Activated naive CD8-positive, alpha-beta T cell treated with anti-CD3 and anti-CD28 coated beads for 36 hours (primary cell): ENCODE data around the gene FAM193A. TPM values are rescaled to one million over a fixed set of nuclear protein-coding genes. Genes with fewer than 3 reads are reported as not detected.

Experiments
- DNase-seq: peaks from one replicate; pipeline ENCODE4 v3.0.0; 2021
- H3K27ac Mint-ChIP-seq: one replicate; pipeline ENCODE4 v1.8.0; 2022; ENCODE audit warnings: mild to moderate bottlenecking, moderate library complexity, mixed read lengths
- H3K27me3 Mint-ChIP-seq: one replicate; pipeline ENCODE4 v1.8.0; 2022; ENCODE audit warnings: mild to moderate bottlenecking, mixed read lengths
- H3K36me3 Mint-ChIP-seq: one replicate; pipeline ENCODE4 v1.8.0; 2021; ENCODE audit warnings: mild to moderate bottlenecking, mixed read lengths
- H3K4me1 Mint-ChIP-seq: one replicate; pipeline ENCODE4 v1.8.0; 2021; ENCODE audit warnings: mixed read lengths
- H3K4me3 Mint-ChIP-seq: one replicate; pipeline ENCODE4 v1.8.0; 2022; ENCODE audit warnings: mild to moderate bottlenecking, moderate library complexity, mixed read lengths
- H3K9me3 Mint-ChIP-seq: one replicate; pipeline ENCODE4 v1.8.0; 2022; ENCODE audit warnings: mixed read lengths
- total RNA-seq, 2 experiments: library from RNA; stranded (reverse); gene quantifications; one replicate each; pipeline ENCODE4 v1.2.3, GENCODE V29; 2021

Gene FAM193A
- total RNA-seq, 2 experiments from 2014 or later = 18.9 TPM

- H3K4me3 Mint-ChIP-seq = no peak overlapping the region
- peak; percentile 43 for DNase-seq
- peaks cover 22% of the 10 kb centered on the region for H3K4me1 Mint-ChIP-seq
- H3K27ac Mint-ChIP-seq = peak overlapping the region; percentile 70
- no peaks in the 10 kb centered on the region for H3K9me3 Mint-ChIP-seq
- H3K27me3 Mint-ChIP-seq = no peaks in the 10 kb centered on the region
- H3K36me3 Mint-ChIP-seq = peaks cover 37% of the 10 kb centered on the region
These were observed 153.6 kb downstream of the FAM193A start for GRCh38 chr4:2689825-2690700.

- Mint-ChIP-seq H3K9me3 (no peaks in the 10 kb centered on the region), H3K27me3 (no peaks in the 10 kb centered on the region), H3K4me1 (peaks cover 22% of the 10 kb centered on the region), H3K27ac (peak overlapping the region; percentile 78), H3K36me3 (peaks cover 29% of the 10 kb centered on the region), H3K4me3 (no peak overlapping the region)
- no peak for DNase-seq
These were observed 154.9 kb downstream of the FAM193A start for GRCh38 chr4:2691313-2691712.

- Mint-ChIP-seq H3K36me3 (peaks cover 32% of the 10 kb centered on the region), H3K27ac (peak overlapping the region; percentile 78), H3K9me3 (no peaks in the 10 kb centered on the region), H3K4me1 (peaks cover 22% of the 10 kb centered on the region), H3K4me3 (no peak overlapping the region), H3K27me3 (no peaks in the 10 kb centered on the region)
- peak; percentile 34 for DNase-seq
These were observed 155.5 kb downstream of the FAM193A start for GRCh38 chr4:2691952-2692435.

GRCh38 chr4:2694691-2695090, 158.2 kb downstream of the FAM193A start:
- H3K36me3 Mint-ChIP-seq = peaks cover 41% of the 10 kb centered on the region
- H3K27me3 Mint-ChIP-seq = no peaks in the 10 kb centered on the region
- no peak overlapping the region for H3K27ac Mint-ChIP-seq
- peaks cover 29% of the 10 kb centered on the region for H3K4me1 Mint-ChIP-seq
- H3K9me3 Mint-ChIP-seq = no peaks in the 10 kb centered on the region
- no peak for DNase-seq
- H3K4me3 Mint-ChIP-seq = no peak overlapping the region

- no peak overlapping the region for H3K27ac Mint-ChIP-seq
- H3K36me3 Mint-ChIP-seq = peaks cover 39% of the 10 kb centered on the region
- no peak overlapping the region for H3K4me3 Mint-ChIP-seq
- no peak for DNase-seq
- H3K9me3 Mint-ChIP-seq = no peaks in the 10 kb centered on the region
- peaks cover 24% of the 10 kb centered on the region for H3K4me1 Mint-ChIP-seq
- no peaks in the 10 kb centered on the region for H3K27me3 Mint-ChIP-seq
These were observed 159.1 kb downstream of the FAM193A start for GRCh38 chr4:2695346-2696060.

DNA sequence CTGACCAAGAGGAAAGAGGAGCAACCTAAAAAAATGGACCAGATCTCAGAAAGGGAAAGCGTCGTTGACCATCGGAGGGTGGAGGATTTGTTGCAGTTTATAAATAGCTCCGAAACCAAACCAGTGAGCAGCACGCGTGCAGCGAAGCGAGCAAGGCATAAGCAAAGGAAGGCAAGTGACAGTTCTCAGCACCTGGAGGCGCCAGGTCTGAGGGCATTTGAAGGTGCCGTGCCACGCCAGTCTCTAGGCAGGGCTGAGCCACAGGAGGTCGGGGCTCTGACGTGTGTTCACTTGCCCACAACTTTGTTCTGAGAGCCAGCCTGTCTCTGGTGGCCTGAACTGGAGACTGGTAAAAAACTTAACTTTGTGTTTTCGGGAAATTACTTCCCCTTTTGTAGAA, 160.0 kb downstream of the FAM193A start:
- Mint-ChIP-seq H3K27ac (no peak overlapping the region), H3K9me3 (no peaks in the 10 kb centered on the region), H3K27me3 (no peaks in the 10 kb centered on the region), H3K4me1 (peaks cover 20% of the 10 kb centered on the region), H3K4me3 (no peak overlapping the region), H3K36me3 (peaks cover 34% of the 10 kb centered on the region)
- no peak for DNase-seq

GRCh38 chr4:2697995-2698414, 161.6 kb downstream of the FAM193A start:
- peaks cover 30% of the 10 kb centered on the region for H3K36me3 Mint-ChIP-seq
- H3K27ac Mint-ChIP-seq = peak overlapping the region; percentile 38
- no peaks in the 10 kb centered on the region for H3K9me3 Mint-ChIP-seq
- H3K4me1 Mint-ChIP-seq = peaks cover 8% of the 10 kb centered on the region
- H3K27me3 Mint-ChIP-seq = no peaks in the 10 kb centered on the region
- no peak for DNase-seq
- no peak overlapping the region for H3K4me3 Mint-ChIP-seq

DNA sequence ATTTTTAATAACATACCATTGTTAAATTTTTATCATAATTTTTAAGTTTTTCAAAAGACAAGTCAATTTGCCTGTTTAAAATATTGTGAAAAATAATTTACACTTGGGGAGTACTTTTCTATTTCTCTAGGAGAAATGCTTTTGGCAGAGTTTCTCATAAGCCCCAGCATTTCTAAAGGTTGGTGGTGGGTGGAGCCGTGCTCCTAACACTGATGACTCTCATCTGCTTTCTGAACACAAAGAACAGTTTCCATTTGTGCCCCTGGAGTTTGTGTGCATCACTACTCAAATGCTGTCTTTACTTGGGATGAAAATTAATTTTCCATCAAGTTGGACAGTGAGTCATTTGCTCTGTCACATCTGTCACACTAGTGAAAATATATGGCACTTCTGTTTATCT, 162.1 kb downstream of the FAM193A start:
- H3K9me3 Mint-ChIP-seq = no peaks in the 10 kb centered on the region
- no peaks in the 10 kb centered on the region for H3K27me3 Mint-ChIP-seq
- no peak for DNase-seq
- H3K4me3 Mint-ChIP-seq = no peak overlapping the region
- H3K27ac Mint-ChIP-seq = peak overlapping the region; percentile 56
- H3K36me3 Mint-ChIP-seq = peaks cover 31% of the 10 kb centered on the region
- peaks cover 8% of the 10 kb centered on the region for H3K4me1 Mint-ChIP-seq

DNA sequence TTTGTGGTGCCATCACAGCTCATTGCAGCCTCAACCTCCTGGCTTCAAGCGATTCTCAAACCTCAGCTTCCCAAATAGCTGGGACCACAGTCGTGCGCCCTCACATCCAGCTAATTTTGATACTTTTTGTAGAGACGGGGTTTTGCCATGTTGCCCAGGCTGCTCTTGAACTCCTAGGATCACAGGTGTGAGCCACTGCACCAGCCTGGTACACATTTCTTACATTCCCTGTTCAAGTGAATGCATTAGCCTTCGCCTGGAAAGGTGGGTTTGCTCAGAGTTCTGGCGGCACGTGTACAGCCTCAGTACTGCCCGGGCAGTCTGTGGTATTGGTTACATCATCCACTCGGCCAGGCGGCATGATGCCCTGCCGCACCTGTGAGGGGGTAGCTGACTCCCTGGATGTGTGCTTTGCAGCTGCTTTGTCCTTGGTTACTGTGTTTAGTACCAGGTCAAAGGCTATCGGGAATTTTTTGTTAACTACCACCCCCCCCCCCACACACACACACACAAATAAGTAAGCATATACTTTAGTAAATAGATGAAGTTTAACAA, 162.6 kb downstream of the FAM193A start:
- Mint-ChIP-seq H3K4me3 (no peak overlapping the region), H3K4me1 (peaks cover 8% of the 10 kb centered on the region), H3K27me3 (no peaks in the 10 kb centered on the region), H3K36me3 (peaks cover 28% of the 10 kb centered on the region), H3K9me3 (no peaks in the 10 kb centered on the region), H3K27ac (peak overlapping the region; percentile 56)
- no peak for DNase-seq

DNA sequence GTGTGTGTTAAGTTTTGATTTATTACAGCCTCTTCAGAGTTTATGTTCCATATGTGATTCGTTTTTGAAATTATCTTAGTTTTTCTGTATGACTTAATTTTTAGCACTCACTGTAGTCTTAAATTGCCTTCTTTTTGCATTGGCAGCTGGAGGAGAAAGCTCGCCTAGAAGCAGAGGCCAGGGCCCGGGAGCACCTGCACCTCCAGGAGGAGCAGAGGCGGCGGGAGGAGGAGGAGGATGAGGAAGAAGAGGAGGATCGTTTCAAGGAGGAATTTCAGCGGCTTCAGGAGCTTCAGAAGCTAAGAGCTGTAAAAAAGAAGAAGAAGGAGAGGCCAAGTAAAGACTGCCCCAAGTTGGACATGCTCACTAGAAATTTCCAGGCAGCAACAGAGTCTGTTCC, 163.1 kb downstream of the FAM193A start:
- H3K27ac Mint-ChIP-seq = peak overlapping the region; percentile 31
- peaks cover 26% of the 10 kb centered on the region for H3K36me3 Mint-ChIP-seq
- no peaks in the 10 kb centered on the region for H3K27me3 Mint-ChIP-seq
- no peaks in the 10 kb centered on the region for H3K9me3 Mint-ChIP-seq
- H3K4me3 Mint-ChIP-seq = no peak overlapping the region
- no peak for DNase-seq
- H3K4me1 Mint-ChIP-seq = peaks cover 8% of the 10 kb centered on the region

DNA sequence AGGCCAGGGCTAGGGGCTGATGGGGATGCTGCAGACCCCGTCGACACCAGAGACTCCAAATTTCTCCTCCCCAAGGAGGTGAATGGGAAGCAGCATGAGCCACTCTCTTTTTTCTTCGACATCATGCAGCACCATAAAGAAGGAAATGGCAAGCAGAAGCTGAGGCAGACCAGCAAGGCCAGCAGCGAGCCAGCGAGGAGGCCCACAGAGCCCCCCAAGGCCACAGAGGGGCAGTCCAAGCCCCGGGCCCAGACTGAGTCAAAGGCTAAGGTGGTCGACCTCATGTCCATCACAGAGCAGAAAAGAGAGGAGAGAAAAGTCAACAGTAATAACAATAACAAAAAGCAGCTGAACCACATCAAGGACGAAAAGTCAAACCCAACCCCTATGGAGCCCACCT, 163.6 kb downstream of the FAM193A start:
- DNase-seq = no peak
- Mint-ChIP-seq H3K36me3 (peaks cover 26% of the 10 kb centered on the region), H3K4me1 (peaks cover 8% of the 10 kb centered on the region), H3K4me3 (no peak overlapping the region), H3K27ac (no peak overlapping the region), H3K27me3 (no peaks in the 10 kb centered on the region), H3K9me3 (no peaks in the 10 kb centered on the region)

DNA sequence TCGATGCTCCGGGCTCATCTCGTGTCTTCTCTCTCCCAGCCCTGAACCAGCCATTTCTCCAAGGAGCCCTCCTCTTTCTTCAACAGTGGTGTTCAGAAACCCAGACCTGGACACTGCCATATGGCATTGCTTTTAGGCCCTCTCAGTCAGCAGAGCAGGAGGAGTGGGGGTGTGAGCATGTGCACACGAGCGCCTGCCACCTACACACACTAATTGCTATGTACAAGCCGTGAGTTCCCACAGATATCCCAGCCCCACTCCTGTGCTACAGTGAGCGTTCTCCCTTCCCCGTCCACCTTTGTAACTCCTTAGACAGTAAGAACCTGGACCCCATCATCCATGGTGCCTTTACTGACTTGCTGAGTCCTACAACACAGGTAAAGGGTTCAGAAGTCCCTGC, 165.9 kb downstream of the FAM193A start:
- no peaks in the 10 kb centered on the region for H3K27me3 Mint-ChIP-seq
- H3K36me3 Mint-ChIP-seq = peaks cover 24% of the 10 kb centered on the region
- no peaks in the 10 kb centered on the region for H3K9me3 Mint-ChIP-seq
- peaks cover 8% of the 10 kb centered on the region for H3K4me1 Mint-ChIP-seq
- H3K27ac Mint-ChIP-seq = no peak overlapping the region
- no peak overlapping the region for H3K4me3 Mint-ChIP-seq
- no peak for DNase-seq

DNA sequence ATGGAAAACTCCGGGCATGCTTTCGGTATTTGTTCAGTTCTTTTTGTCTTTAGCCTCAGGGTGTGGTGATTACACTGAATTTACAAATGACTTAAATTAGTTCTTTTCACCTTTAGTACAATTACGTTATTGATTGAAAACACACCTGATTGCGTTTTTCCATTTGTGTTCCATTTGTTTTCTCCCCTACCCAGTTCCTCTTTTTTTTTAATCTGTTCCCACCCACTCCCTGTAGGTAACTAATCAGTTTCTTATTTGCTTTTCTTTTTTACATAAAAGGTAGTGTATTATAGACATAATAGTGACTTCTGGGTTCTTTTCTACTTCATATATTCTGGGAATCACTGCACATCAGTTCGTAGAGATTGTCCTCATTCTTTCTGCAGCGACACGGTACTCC, 166.3 kb downstream of the FAM193A start:
- peaks cover 8% of the 10 kb centered on the region for H3K4me1 Mint-ChIP-seq
- no peak overlapping the region for H3K4me3 Mint-ChIP-seq
- no peak for DNase-seq
- H3K9me3 Mint-ChIP-seq = no peaks in the 10 kb centered on the region
- peaks cover 24% of the 10 kb centered on the region for H3K36me3 Mint-ChIP-seq
- H3K27me3 Mint-ChIP-seq = no peaks in the 10 kb centered on the region
- H3K27ac Mint-ChIP-seq = no peak overlapping the region

DNA sequence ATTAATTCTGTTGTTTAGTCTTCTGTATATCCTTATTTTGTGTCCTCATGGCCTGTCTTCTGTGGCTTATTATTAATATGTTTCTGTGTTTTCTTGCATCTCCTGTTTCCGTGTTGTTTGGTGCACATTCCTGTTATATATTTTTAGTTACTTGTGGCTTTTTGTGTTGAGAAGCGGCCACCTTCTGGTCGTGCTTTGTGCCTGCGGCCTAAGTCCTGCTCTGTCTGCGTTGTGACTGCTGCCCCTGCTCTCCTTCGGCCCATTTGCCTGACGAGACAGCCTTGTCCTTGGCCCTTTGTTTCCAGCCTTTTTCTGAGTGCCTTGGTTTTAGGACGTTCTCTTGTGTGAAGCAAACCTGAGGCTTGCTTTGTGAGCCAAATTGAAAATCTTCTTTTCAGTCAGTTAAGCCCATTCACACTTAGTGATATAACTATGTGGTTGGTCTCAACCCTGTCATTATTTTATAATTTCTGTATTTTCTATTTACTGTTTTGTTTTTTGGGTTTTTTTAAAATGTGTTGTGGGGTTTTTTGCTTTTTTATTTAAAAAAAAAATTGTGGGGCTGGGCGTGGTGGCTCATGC, 175.9 kb downstream of the FAM193A start:
- peaks cover 2% of the 10 kb centered on the region for H3K9me3 Mint-ChIP-seq
- H3K36me3 Mint-ChIP-seq = peaks cover 15% of the 10 kb centered on the region
- DNase-seq = no peak
- H3K4me3 Mint-ChIP-seq = no peak overlapping the region
- H3K27ac Mint-ChIP-seq = no peak overlapping the region
- peaks cover 22% of the 10 kb centered on the region for H3K4me1 Mint-ChIP-seq
- no peaks in the 10 kb centered on the region for H3K27me3 Mint-ChIP-seq

DNA sequence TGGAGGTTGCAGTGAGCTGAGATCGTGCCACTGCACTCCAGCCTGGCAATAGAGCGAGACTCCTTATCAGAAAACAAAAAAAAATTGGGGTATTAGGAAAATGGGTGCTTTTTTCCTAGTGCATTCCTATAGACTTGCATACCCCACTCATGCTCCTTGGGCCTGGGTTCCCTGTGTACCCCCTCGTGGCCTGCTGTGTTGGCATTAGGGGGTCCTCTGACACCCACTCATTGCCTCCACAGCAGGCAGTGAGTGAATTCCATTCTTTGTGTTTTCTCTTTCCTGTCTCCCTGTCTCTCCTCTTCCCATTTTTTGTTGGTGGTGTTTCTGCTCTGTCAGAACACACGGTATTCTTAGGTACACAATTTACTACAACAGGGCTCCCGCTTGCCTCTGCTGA, 176.9 kb downstream of the FAM193A start:
- DNase-seq = no peak
- no peaks in the 10 kb centered on the region for H3K27me3 Mint-ChIP-seq
- peaks cover 22% of the 10 kb centered on the region for H3K4me1 Mint-ChIP-seq
- H3K9me3 Mint-ChIP-seq = peaks cover 2% of the 10 kb centered on the region
- peak overlapping the region; percentile 86 for H3K27ac Mint-ChIP-seq
- no peak overlapping the region for H3K4me3 Mint-ChIP-seq
- peaks cover 19% of the 10 kb centered on the region for H3K36me3 Mint-ChIP-seq
